GM04504 (cell line): ENCODE results near the gene C1R.

ENCODE experiments used
- DNase-seq: peaks from one replicate; pipeline ENCODE4 v3.0.0-alpha.2; 2012; ENCODE audit warnings: low read depth

Gene C1R

GRCh38 chr12:7096979-7097378 lies 4.7 kb upstream of the C1R start:
- no peak for DNase-seq

DNA sequence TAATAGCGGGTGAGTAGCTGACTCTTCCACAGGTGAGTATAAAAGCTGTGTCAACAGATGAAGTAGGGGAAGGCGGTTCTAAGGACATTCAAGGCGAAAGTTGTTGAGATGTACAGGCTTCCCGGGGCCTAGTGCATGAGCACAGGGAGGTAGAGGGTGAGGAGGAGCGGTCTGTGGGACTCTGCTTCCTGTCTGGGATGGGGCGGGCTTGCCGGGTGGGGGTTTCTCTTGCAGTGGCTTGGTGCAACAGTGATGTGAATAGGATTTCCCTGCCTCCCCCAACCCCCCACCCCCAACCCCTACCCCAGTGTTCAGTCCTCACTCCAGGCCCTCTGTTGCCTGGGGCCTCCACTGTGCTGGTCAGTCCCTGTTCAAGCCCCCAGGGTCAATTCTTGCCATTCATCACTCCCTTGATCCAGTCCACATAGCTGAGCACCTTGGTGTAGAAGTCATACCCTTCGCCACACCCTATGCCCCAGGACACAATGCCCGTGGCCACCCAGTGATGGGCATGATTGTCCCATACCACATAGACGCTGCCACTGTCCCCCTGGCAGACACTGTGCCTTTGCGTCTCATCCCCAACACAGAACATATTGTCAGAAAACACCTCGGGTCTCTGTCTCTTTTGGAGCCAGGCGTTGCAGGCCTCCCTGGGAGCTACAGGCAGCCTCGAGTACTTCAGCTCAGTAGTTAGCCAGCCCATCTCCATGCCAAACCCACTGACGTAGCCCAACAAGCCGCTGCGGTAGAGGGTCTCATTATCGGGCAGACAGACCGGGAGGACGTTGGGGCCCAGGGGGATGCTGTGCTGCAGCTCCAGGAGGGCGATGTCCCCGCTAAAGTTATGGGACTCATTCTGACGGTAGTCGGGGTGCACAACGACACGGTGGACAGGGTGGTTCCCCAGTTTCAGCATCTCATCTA lies 4.0 kb upstream of the C1R start:
- no peak for DNase-seq

GRCh38 chr12:7093892-7094291 lies 1.6 kb upstream of the C1R start:
- no peak for DNase-seq

DNA sequence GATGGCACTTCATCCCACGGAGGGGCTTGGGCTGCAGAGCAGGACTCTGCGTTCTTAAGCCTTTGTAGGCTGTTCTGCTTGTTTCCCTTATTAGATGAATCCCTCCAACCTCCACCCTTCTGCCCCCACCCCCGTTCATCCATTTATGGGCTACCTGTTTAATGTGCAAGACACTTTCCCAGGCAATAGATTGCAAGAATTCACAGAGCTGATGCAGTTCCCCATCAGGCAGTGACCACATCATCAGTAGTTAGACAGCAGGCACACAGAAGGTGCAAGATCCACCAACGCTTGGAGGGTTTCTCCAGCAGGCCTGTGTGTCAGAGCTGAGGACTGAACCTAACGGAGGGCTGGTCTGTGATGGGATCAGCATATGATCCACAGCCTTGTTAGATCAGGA lies 1.2 kb upstream of the C1R start:
- DNase-seq = no peak

DNA sequence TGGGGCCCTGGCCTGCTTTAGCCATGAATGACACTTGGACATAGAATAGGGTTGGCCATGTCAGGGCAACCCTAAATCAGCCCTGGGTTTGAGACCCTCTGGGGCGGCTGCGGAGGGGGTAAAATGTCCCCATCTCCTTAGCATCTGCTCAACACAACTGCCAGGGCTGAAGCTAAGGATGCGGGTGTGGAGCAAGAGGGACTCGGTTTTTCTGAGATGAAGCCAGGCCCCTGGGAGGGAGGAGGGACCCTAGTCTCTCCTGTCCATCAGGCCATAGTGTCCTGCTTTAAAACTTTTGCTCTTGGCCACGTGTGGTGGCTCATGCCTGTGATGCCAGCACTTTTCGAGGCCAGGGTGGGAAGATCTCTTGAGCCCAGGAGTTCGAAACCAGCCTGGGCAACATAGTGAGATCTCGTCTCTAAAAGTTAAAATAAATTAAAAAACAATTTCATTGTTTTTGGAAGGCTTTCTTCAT lies 778 bp upstream of the C1R start:
- no peak for DNase-seq

DNA sequence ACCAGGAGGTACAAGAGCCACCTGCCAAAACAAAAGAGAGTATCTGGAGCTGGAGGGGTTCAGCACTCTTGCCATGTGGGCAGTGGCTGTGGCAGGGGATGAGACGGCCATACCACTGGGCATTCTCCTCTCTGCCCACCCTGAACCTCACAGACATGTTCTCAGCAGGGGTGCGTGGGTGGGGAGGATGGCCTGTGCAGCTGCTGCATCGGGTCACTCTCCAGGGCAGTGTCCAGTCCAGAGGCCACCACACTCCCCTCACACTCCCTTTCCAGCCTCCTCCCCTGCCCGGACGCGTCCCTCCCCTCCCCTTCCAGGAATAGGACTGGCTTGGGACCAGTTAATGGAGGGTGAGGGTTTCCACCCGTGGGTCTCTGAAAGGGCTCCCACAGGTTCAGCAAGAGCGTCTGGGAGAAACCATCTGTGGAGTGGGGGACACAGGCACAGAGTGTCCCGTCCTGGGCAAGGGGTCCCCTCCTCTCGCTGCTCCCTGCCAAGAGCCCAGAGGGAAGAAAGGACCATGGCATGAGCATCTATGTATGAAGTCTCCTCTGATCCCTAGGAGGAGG lies 501 bp downstream of the C1R start:
- no peak for DNase-seq

DNA sequence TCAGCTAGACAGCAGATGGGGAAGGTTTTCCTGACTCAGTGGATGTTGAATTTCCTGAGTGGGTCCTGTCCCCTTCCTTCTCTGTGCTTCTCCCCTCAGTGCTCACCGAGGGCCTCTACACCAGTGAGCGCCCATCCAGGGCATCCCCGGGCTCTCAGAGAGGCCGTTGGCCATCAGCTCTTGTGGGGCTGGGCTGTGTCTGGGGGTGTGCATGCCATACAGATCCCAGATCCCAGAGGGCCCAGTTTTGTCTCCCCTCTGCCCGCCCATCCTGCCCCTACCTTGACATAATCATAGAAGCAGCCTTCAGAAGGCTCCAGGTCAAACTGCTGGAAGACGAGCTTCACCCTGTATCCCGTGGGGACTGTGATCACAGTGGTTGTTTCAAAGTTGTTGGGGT lies 1.1 kb downstream of the C1R start:
- DNase-seq = no peak

DNA sequence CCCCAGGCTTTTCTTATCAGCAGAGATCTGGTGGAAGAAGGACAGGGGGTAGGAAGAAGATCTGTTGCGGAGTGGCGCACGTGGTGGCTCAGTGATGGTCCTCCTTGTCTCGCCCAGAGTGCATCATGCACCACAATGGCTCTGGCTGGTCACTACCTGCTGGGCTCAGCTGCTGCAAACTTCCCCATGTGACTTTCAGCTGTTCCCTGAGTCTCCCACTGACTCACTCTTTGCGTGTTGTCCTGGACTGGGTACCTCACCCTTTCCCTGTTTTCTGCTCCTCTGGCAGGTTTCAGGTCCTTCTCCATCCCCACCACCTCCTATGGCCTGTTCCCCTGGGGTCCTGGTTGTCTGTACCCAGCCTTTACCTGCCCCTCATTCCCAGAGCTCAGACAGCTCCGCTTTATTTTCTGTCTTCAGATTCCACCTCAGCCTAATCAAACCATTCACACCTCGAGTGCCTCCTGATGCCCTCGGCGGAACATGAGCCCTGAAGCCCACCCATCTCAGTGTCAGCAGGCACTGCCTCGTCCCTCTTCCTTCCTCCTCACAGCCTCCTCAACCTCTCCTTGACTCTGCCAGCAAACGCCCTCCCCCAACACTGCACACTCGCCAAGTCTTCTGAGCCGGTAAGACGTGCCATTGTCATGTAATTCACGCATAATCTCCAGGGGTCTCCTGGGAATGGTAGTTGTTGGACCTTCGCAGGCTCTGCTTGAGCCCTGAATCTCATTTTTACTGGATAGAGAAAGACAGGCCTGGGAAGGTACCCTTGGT lies 1.8 kb downstream of the C1R start:
- DNase-seq = no peak

DNA sequence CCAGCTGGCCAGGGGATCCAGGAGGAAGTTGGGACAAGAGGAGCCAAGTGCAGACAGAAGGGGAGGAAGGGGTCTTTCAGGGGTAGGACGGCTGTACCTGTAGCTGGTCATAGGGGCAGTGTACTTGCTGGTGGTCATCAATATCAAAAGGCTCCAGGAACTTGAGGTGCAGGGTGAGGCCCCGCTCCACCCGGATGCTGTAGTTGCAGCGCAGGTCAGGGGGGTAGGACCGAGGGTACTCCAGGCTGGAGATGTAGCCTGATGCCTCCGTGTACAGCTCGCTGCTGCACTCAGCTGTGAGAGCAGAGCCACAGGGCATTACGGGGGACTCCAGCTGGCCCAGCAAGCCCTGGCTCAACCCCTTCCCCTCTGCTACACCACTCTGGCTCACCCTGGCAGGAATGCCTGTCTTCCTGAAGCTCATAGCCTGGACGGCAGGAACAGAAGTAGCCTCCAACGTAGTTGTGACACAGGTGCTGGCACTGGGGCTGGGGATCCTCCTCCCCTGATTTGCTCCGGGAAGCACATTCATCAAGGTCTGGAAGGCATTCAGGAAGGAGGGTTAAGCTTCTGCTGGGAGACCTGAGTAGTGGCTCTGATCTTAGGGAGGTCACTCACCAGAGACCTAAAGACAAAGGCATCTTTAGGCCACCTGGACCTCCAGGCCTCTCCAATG lies 2.9 kb downstream of the C1R start:
- no peak for DNase-seq

DNA sequence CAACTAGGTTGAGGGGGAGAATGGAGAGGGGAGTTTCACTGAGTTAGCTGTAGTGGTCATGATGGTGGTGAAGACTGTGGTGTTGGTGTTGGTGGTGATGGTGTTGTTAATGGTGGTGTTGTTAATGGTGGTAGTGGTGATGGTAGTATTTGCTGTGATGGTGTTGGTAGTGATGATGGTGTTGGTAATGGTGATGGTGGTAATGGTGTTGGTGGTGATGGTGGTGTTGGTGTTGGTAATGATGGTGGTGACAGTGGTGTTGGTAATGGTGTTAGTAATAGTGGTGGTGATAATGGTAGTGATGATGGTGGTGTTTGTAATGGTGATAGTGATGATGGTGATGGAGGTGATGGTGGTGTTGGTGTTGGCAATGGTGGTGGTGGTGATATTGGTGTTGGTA lies 9.1 kb downstream of the C1R start:
- DNase-seq = no peak

DNA sequence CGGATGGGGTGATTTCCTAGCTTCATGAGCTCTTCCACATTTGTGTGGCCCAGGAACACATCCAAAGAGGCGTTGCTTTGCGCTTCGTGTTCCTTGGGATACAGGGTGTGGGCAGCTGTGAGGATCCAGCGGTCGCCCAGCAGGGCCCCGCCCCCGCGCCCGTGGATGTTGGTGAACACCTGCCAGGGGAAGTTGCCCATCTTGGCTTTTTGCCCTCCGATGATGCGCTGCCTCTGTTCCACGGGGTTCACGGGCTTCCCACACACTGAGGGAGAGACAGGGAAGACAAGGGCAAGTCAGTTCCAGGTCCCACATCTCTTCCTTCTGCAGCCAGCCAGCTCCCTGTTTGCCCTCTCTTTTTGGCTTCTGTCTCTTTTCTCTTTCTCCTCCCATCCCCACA lies 11.2 kb downstream of the C1R start:
- DNase-seq = no peak

GRCh38 chr12:7079826-7080125 lies 12.5 kb downstream of the C1R start:
- no peak for DNase-seq

GRCh38 chr12:7078163-7078562 lies 14.1 kb downstream of the C1R start:
- no peak for DNase-seq

DNA sequence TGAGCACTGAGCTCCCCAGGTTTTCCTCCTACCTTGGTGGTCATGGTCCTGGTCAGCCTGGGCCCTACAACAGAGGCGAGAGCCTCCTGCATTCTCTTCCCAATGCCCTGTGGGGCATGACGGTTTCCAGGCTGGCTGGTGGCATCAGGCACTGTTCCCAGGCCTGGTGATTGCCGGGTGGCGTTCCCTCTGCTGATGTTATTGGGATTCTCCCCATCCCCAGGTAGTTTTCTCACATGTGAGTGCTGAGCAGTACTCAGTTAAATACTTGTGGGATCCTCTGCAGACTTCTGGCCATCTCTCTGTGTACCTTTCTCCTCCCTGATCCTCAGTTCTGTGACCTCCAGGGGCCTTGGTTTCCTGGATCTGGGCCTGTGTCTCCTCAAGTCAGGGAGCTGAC lies 15.8 kb downstream of the C1R start:
- DNase-seq = no peak

DNA sequence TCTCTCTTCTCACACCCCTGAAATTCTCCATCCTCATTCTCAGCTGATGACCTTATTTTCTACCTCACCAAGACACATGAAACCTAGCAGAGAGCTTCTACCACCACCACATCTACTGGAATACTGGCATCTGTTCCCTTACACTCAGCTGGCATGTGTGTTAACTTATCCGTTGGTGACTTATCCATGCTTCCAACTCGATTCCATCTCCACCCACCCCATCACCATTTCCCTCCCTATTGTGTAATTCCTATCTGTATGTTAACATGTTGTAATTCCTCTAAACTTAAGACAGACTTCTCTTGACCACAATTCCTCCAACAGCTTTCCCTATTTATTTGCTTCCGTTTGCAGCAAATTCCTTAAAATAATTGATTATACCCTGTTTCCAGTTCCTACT lies 16.3 kb downstream of the C1R start:
- DNase-seq = no peak

DNA sequence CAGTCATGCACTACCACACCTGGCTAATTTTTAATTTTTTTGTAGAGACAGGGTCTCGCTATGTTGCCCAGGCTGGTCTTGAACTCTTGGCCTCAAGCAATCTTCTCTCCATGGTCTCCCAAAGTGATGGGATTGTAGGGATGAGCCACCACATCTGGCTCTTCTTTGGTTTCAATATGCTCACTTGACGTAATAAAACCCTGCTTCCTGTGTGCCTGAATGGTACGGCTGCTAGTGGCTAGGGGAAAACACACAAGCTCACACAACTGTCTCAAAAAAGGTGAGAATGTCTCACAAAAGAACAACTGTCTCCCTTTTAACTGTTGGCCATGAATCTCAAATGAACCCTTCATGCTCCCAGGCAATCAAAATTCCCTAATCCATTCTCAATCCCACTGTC lies 16.7 kb downstream of the C1R start:
- no peak for DNase-seq

DNA sequence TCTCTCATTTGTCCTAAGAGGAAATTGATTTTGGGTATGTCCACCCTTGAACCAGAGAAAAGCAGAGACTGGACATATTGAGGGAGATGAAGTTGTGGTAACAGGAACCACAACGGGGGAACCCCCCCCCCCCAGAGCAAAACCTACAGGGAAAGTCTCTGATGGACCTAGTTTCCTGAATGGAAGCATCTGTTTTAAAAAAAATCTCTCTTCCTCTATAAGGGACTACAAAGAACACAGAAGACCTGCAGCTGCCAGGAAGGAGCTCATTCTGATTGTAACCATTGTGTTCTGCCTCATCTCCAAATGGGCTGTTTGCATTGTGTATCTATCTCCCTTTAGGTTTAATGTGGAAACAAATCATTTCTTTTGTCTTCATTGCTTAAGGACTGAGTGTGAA lies 18.3 kb downstream of the C1R start:
- no peak for DNase-seq

DNA sequence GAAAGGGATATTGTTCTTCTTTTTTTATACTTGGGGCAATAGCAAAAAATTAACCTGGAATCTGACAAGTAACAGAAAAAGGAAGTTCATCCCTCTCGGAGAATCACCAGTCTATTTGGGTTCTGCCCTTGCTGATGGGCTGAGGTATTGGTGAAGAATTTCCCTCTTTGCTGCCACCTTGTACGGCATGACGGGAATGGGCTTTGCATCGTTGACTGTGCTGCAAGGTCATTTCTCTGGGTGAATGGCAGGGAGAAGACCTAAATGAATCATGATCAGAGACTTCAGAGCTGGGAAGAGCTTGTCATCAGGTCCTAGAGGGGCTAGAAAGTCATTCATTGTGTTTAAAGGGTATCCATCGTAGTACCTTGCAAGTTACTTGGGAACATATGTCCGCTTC lies 19.7 kb downstream of the C1R start:
- no peak for DNase-seq

DNA sequence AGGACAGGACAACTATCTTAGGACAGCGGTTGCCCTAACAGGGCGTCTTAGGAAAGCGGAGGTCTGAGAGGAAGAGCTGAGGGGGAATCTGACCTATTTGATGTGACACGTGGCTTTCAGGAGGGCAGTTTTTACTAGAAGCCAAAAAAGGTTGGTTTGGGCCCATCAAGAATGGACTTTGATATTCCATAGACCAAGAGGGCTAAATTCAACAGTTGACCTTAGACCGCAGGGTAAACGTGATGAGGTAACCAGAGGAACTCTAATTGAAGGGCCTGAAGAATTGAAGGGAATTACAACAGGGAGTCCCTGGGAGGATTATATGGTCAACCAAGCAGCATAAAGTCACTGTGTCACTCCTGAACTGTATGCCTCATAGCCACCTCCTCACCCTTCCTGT lies 20.2 kb downstream of the C1R start:
- DNase-seq = no peak

- no peak for DNase-seq
Observed at GRCh38 chr12:7069386-7069785, 22.9 kb downstream of the C1R start.

DNA sequence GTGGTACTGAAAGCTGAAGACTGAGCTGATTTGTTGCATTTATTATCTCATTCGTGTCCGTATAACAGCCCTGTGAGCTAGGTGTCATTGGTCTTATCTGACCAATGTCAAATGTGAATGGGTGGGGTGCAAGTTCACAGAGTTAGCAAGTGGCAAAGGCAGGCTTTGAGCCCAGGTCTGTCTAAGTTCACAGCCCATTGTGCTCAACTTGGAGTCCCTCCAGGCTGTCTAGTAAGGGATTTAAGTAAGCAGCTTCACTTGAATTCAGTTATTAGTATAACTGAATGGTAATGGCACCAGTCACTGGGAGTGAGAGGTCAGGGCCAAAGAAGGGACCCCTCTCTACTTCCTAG lies 23.3 kb downstream of the C1R start:
- no peak for DNase-seq

DNA sequence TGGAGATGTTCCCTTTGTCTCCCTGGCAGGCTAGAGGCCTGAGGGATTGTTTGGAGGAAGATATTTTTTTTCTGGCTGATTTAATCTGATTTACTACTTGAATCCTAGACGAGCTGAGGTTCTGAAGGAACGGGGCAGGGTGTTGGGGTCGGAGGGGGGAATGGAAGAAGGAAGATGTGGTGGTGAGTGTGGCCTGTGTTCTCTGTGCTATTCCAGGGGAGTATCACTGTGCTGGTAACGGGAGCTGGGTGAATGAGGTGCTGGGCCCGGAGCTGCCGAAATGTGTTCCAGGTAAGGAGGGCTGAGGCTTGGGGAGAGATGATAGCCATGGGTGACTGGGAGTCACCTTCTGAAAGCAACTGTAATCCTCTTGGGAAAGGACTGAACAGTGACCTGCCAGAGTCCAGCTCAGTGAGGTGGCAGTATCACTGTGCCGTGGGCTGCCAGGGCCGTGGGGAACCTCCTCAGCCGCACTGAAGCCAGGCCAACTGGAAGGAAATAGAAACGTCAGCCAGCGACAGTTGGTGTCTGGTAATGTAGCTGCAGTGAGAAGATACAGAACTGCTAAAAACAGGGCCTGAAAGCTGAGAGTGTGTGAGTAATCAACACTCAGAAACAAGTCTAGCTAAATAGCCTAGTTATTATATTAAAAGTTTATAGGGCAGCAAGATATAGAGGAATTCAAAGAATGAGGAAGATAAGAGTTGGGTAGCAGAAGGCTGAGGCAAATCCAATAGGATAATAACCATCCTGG lies 23.8 kb downstream of the C1R start:
- DNase-seq = no peak
